Measurements from ENCODE around the gene CCZ1B. TPM values are rescaled to one million over a fixed set of nuclear protein-coding genes. Genes with fewer than 3 reads are reported as not detected.
A peak's percentile ranks its signal among the peaks of the same experiment; 100 is the strongest.
"Not testable (repeated sequence)": the region's sequence is repeated elsewhere in the genome, so short reads cannot be mapped to it uniquely, and the experiment has no call there.

CCZ1B gene
- total and polyA plus RNA-seq, 12 donors = 16.4 to 153 (median 68.8) TPM

GRCh38 chr7:6857721-6858314 is 31.7 kb upstream of the CCZ1B start:
- H3K9me3 ChIP-seq (replicated peaks in 1 of 3); H3K27ac ChIP-seq; H3K27me3 ChIP-seq; H3K36me3 ChIP-seq (replicated peaks in 1 of 2); H3K4me3 ChIP-seq; H3K4me1 ChIP-seq (replicated peaks in 1 of 2); intact Hi-C loops (cut with DNase I): not testable (repeated sequence)
- peak; percentile 72 to 94 (median 84) for TF ChIP-seq CTCF (IDR thresholded peaks at IDR 0.05)
- 2 to 9% (median 7%) methylated on average over 12 to 14 of the region's 14 CpGs for WGBS, 4 donors
- peak; percentile 69 to 91 (median 84) for DNase-seq

GRCh38 chr7:6855563-6856131 is 29.6 kb upstream of the CCZ1B start:
- peak overlapping the region in 1 of 4 donors; percentile 46 for H3K4me3 ChIP-seq
- 0 to 21% (median 9%) methylated on average over 1 to 33 of the region's 47 CpGs for WGBS, 4 donors
- H3K9me3 ChIP-seq (replicated peaks in 1 of 3); H3K4me1 ChIP-seq (replicated peaks in 1 of 2); H3K27ac ChIP-seq; H3K36me3 ChIP-seq (replicated peaks in 1 of 2); DNase-seq; H3K27me3 ChIP-seq; intact Hi-C loops (cut with DNase I): not testable (repeated sequence)

- 0 to 2% (median 1%) methylated on average over 7 to 60 of the region's 71 CpGs; no CpG with 5 or more reads in 1 of the 4 donors for WGBS, 4 donors
- H3K27ac ChIP-seq; H3K4me1 ChIP-seq (replicated peaks in 1 of 2); H3K9me3 ChIP-seq (replicated peaks in 1 of 3); H3K36me3 ChIP-seq (replicated peaks in 1 of 2); intact Hi-C loops (cut with DNase I); H3K27me3 ChIP-seq: not testable (repeated sequence)
- peak in 1 of 7 donors; percentile 10 for DNase-seq
- peak overlapping the region in 1 of 4 donors; percentile 46 for H3K4me3 ChIP-seq
Measured at GRCh38 chr7:6854747-6855562, 28.9 kb upstream of the CCZ1B start.

- intact Hi-C loops (cut with DNase I); DNase-seq; H3K4me3 ChIP-seq; H3K4me1 ChIP-seq (replicated peaks in 1 of 2); H3K27me3 ChIP-seq; H3K9me3 ChIP-seq (replicated peaks in 1 of 3); H3K36me3 ChIP-seq (replicated peaks in 1 of 2); H3K27ac ChIP-seq: not testable (repeated sequence)
- WGBS, 4 donors = 82 to 92% (median 83%) methylated on average over 5 to 17 of the region's 17 CpGs
Measured at GRCh38 chr7:6853681-6854080, 27.6 kb upstream of the CCZ1B start.

GRCh38 chr7:6849127-6849526 is 23.1 kb upstream of the CCZ1B start:
- H3K27ac ChIP-seq; H3K27me3 ChIP-seq; DNase-seq; H3K9me3 ChIP-seq (replicated peaks in 1 of 3); H3K4me3 ChIP-seq; H3K36me3 ChIP-seq (replicated peaks in 1 of 2); H3K4me1 ChIP-seq (replicated peaks in 1 of 2); intact Hi-C loops (cut with DNase I): not testable (repeated sequence)
- WGBS, 4 donors = 82 to 91% (median 85%) methylated on average over 6 of the region's 6 CpGs

- H3K9me3 ChIP-seq (replicated peaks in 1 of 3); H3K27ac ChIP-seq; H3K4me1 ChIP-seq (replicated peaks in 1 of 2); H3K27me3 ChIP-seq; H3K4me3 ChIP-seq; intact Hi-C loops (cut with DNase I); DNase-seq; H3K36me3 ChIP-seq (replicated peaks in 1 of 2): not testable (repeated sequence)
- 78 to 88% (median 86%) methylated on average over 15 to 18 of the region's 18 CpGs; no CpG with 5 or more reads in 1 of the 4 donors for WGBS, 4 donors
Measured at GRCh38 chr7:6847751-6848150, 21.7 kb upstream of the CCZ1B start.

GRCh38 chr7:6845971-6846449 is 19.9 kb upstream of the CCZ1B start:
- H3K4me3 ChIP-seq; intact Hi-C loops (cut with DNase I); DNase-seq; H3K4me1 ChIP-seq (replicated peaks in 1 of 2); H3K27ac ChIP-seq; H3K27me3 ChIP-seq; H3K36me3 ChIP-seq (replicated peaks in 1 of 2); H3K9me3 ChIP-seq (replicated peaks in 1 of 3): not testable (repeated sequence)
- WGBS, 4 donors = 53 to 64% (median 61%) methylated on average over 16 of the region's 16 CpGs

- DNase-seq = not testable (repeated sequence)
Measured at GRCh38 chr7:6843654-6844053, 17.6 kb upstream of the CCZ1B start.

GRCh38 chr7:6843092-6843491 is 17.0 kb upstream of the CCZ1B start:
- H3K27me3 ChIP-seq; H3K27ac ChIP-seq; H3K36me3 ChIP-seq (replicated peaks in 1 of 2); DNase-seq; H3K9me3 ChIP-seq (replicated peaks in 1 of 3); intact Hi-C loops (cut with DNase I); H3K4me1 ChIP-seq (replicated peaks in 1 of 2); H3K4me3 ChIP-seq: not testable (repeated sequence)
- 3 to 31% (median 20%) methylated on average over 3 to 5 of the region's 5 CpGs for WGBS, 4 donors

More at GRCh38 chr7:6843654-6844053, 17.6 kb upstream of the CCZ1B start:
- H3K27me3 ChIP-seq; H3K4me3 ChIP-seq; intact Hi-C loops (cut with DNase I); H3K4me1 ChIP-seq (replicated peaks in 1 of 2); H3K9me3 ChIP-seq (replicated peaks in 1 of 3); H3K27ac ChIP-seq; H3K36me3 ChIP-seq (replicated peaks in 1 of 2): not testable (repeated sequence)
- 50 to 72% (median 68%) methylated on average over 2 to 6 of the region's 6 CpGs for WGBS, 4 donors

Measured in adrenal gland (tissue), 12 donors.